HepG2 (cell line): ENCODE data around the gene CD68. TPM values are rescaled to one million over a fixed set of nuclear protein-coding genes. Genes with fewer than 3 reads are reported as not detected.

ENCODE experiments used
- AKAP8 ChIP-seq: sonication (generic); formaldehyde crosslinking; IDR thresholded peaks from 2 replicates; pipeline ENCODE4 v1.5.1; 2020; ENCODE audit warnings: mild to moderate bottlenecking, missing genetic modification reagents
- MAFK ChIP-seq, 2 experiments: IDR thresholded peaks in 1 of 2; conservative IDR thresholded peaks in 1 of 2; 2 replicates each; pipeline ENCODE4 v1.6.1; 2011; ENCODE audit warnings: improper control_type of control experiment in 2 of 2, low read length in 2 of 2
- PAF1 ChIP-seq: IDR thresholded peaks from 2 replicates; pipeline ENCODE4 v1.6.1; 2016; ENCODE audit warnings: missing genetic modification reagents, missing compliant biosample characterization
- POLR2A ChIP-seq, 2 experiments: IDR thresholded peaks; 2 replicates each; pipeline ENCODE4 v1.6.1; 2011; ENCODE audit warnings: low read depth in 2 of 2, low read length in 2 of 2, mild to moderate bottlenecking in 1 of 2, moderate library complexity in 1 of 2; ENCODE audit not compliant: insufficient read depth in 1 of 2
- POLR2G ChIP-seq: fragments of 200-400 bp; formaldehyde crosslinking; IDR thresholded peaks from 2 replicates; pipeline ENCODE4 v1.6.1; 2018; ENCODE audit warnings: mild to moderate bottlenecking, low read depth, low read length, moderate library complexity
- SAFB2 ChIP-seq: sonication (generic); formaldehyde crosslinking; IDR thresholded peaks from 2 replicates; pipeline ENCODE4 v1.5.1; 2020; ENCODE audit warnings: missing genetic modification reagents, low read depth, mild to moderate bottlenecking, borderline replicate concordance
- SPEN ChIP-seq: sonication (generic); formaldehyde crosslinking; IDR thresholded peaks from 2 replicates; pipeline ENCODE4 v1.5.1; 2020; ENCODE audit warnings: low read depth, mild to moderate bottlenecking, missing genetic modification reagents
- TBX2 ChIP-seq: sonication (generic); formaldehyde crosslinking; IDR thresholded peaks from 2 replicates; pipeline ENCODE4 v1.5.0; 2020; ENCODE audit warnings: missing genetic modification reagents, mild to moderate bottlenecking, borderline replicate concordance
- ZNF431 ChIP-seq: sonication (generic); formaldehyde crosslinking; IDR thresholded peaks from 2 replicates; pipeline ENCODE4 v1.9.0; 2022; ENCODE audit warnings: missing genetic modification reagents, low read depth, mild to moderate bottlenecking, borderline replicate concordance
- ZNF510 ChIP-seq: sonication (generic); formaldehyde crosslinking; IDR thresholded peaks from 2 replicates; pipeline ENCODE4 v1.4.0; 2020; ENCODE audit warnings: low read depth, mild to moderate bottlenecking, missing genetic modification reagents
- ZNF879 ChIP-seq: sonication (generic); formaldehyde crosslinking; IDR thresholded peaks from 2 replicates; pipeline ENCODE4 v1.8.1; 2023; ENCODE audit warnings: missing genetic modification reagents
- polyA plus RNA-seq, 8 experiments: library from polyadenylated mRNA; depleted of rRNA in 3 of 8; stranded (reverse) in 7 of 8; unstranded in 1 of 8; fragments of >200 nt; fragmentation: Illumina TruSeq in 4 of 8; extraction: Trizol in 4 of 8; gene quantifications; 2 replicates each; pipeline versions ENCODE4 v1.2.1 to v1.2.3, GENCODE V29; 2011 to 2016; ENCODE audit warnings: low read depth in 4 of 8, missing spikeins in 1 of 8, mixed read lengths in 1 of 8; ENCODE audit not compliant: insufficient read depth in 1 of 8
- total RNA-seq, 5 experiments: library from RNA; depleted of rRNA; stranded (reverse); fragments of >200 nt; fragmentation: Illumina TruSeq; extraction: Trizol; gene quantifications; 2 replicates each; pipeline ENCODE4 v1.2.3, GENCODE V29; 2016; ENCODE audit warnings: low read depth in 1 of 5
- TF ChIP-seq, protein P1 (sequence below): sonication (generic); formaldehyde crosslinking; IDR thresholded peaks from 2 replicates; pipeline ENCODE4 v1.4.0; 2020; ENCODE audit warnings: missing genetic modification reagents
- TF ChIP-seq, protein P2 (sequence below): sonication (generic); formaldehyde crosslinking; IDR thresholded peaks from 2 replicates; pipeline ENCODE4 v1.5.0; 2020; ENCODE audit warnings: missing genetic modification reagents
- TF ChIP-seq, protein P3 (sequence below): sonication (generic); formaldehyde crosslinking; IDR thresholded peaks from 2 replicates; pipeline ENCODE4 v1.4.0; 2020; ENCODE audit warnings: mild to moderate bottlenecking, missing genetic modification reagents, borderline replicate concordance
- TF ChIP-seq, protein P4 (sequence below): sonication (generic); formaldehyde crosslinking; IDR thresholded peaks from 2 replicates; pipeline ENCODE4 v1.9.0; 2021; ENCODE audit warnings: missing genetic modification reagents, borderline replicate concordance

CD68 gene
- total and polyA plus RNA-seq, 2 of the 13 experiments (the other 11 are each of a cell fraction or from before 2014, with no cell fraction given), result 10.3 to 104 TPM

DNA sequence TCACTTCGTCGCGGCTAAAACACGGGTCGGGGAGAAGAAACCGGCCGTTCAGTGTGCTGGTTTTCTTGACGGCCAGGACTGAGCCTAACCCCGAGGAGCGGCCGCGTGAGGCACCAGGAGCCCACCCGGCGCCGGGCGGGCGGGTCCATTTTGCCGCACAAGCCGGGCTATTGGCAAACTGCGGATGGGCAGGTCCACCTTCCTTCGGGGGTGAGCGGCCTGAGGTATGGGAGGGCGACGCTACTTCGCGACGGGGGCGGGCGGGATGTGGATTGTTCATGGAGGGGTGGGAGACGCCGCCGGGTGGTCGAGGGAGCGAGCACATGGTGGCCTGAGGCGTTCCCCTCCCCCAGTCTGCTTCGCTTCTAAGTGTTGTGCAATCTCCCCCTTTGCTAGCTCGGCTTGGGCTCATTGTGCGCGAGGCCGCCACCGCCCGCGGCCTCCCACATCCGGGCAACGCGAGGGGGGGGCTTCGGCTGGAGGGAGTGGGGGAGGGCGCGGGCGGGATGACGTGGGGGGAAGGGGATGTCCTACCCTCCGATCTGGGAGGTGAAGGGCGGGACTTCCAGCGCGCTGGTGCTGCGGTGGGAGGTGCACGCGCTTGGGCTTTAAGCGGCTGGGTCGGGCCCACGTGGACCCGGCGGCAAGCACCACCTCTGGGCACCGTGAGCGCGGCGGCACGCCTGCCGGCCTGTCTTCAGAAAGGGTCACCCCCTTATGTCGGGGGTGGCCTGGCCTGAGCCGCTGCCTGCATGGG lies 5.9 kb upstream of the CD68 start (continued):
- TF ChIP-seq, protein P1, sequence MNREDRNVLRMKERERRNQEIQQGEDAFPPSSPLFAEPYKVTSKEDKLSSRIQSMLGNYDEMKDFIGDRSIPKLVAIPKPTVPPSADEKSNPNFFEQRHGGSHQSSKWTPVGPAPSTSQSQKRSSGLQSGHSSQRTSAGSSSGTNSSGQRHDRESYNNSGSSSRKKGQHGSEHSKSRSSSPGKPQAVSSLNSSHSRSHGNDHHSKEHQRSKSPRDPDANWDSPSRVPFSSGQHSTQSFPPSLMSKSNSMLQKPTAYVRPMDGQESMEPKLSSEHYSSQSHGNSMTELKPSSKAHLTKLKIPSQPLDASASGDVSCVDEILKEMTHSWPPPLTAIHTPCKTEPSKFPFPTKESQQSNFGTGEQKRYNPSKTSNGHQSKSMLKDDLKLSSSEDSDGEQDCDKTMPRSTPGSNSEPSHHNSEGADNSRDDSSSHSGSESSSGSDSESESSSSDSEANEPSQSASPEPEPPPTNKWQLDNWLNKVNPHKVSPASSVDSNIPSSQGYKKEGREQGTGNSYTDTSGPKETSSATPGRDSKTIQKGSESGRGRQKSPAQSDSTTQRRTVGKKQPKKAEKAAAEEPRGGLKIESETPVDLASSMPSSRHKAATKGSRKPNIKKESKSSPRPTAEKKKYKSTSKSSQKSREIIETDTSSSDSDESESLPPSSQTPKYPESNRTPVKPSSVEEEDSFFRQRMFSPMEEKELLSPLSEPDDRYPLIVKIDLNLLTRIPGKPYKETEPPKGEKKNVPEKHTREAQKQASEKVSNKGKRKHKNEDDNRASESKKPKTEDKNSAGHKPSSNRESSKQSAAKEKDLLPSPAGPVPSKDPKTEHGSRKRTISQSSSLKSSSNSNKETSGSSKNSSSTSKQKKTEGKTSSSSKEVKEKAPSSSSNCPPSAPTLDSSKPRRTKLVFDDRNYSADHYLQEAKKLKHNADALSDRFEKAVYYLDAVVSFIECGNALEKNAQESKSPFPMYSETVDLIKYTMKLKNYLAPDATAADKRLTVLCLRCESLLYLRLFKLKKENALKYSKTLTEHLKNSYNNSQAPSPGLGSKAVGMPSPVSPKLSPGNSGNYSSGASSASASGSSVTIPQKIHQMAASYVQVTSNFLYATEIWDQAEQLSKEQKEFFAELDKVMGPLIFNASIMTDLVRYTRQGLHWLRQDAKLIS (CRISPR knock-in tag), result peak; percentile 9; the same call in 1 of the 2 replicates
- TF ChIP-seq SPEN (CRISPR knock-in tag), result peak; percentile 94
- TF ChIP-seq ZNF510 (CRISPR knock-in tag), result 0 out of 2 replicates have a peak, but pooled peaks have one; percentile 4
- no peak for TF ChIP-seq ZNF879 (CRISPR knock-in tag)
- peak; percentile 66 to 71 for TF ChIP-seq POLR2A (IDR thresholded peaks at IDR 0.05; ENCODE audit: insufficient read depth in 1 of 2, low read depth in 2 of 2, low read length in 2 of 2)
- TF ChIP-seq, protein P2, sequence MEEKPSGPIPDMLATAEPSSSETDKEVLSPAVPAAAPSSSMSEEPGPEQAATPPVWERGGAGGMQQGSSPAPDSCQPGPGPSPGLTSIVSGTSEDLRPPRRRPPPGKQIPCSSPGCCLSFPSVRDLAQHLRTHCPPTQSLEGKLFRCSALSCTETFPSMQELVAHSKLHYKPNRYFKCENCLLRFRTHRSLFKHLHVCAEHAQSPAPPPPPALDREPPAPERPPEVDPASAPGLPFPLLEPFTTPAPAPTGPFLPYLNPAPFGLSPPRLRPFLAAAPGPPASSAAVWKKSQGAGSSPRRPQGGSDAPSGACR, result no peak
- peak; percentile 99 for TF ChIP-seq AKAP8
- no peak for TF ChIP-seq MAFK (conservative IDR thresholded peaks at IDR 0.05 in 1 of 2, IDR thresholded peaks at IDR 0.05 in 1 of 2; ENCODE audit: low read length in 2 of 2)
- no peak for TF ChIP-seq ZNF431
- TF ChIP-seq, protein P3, sequence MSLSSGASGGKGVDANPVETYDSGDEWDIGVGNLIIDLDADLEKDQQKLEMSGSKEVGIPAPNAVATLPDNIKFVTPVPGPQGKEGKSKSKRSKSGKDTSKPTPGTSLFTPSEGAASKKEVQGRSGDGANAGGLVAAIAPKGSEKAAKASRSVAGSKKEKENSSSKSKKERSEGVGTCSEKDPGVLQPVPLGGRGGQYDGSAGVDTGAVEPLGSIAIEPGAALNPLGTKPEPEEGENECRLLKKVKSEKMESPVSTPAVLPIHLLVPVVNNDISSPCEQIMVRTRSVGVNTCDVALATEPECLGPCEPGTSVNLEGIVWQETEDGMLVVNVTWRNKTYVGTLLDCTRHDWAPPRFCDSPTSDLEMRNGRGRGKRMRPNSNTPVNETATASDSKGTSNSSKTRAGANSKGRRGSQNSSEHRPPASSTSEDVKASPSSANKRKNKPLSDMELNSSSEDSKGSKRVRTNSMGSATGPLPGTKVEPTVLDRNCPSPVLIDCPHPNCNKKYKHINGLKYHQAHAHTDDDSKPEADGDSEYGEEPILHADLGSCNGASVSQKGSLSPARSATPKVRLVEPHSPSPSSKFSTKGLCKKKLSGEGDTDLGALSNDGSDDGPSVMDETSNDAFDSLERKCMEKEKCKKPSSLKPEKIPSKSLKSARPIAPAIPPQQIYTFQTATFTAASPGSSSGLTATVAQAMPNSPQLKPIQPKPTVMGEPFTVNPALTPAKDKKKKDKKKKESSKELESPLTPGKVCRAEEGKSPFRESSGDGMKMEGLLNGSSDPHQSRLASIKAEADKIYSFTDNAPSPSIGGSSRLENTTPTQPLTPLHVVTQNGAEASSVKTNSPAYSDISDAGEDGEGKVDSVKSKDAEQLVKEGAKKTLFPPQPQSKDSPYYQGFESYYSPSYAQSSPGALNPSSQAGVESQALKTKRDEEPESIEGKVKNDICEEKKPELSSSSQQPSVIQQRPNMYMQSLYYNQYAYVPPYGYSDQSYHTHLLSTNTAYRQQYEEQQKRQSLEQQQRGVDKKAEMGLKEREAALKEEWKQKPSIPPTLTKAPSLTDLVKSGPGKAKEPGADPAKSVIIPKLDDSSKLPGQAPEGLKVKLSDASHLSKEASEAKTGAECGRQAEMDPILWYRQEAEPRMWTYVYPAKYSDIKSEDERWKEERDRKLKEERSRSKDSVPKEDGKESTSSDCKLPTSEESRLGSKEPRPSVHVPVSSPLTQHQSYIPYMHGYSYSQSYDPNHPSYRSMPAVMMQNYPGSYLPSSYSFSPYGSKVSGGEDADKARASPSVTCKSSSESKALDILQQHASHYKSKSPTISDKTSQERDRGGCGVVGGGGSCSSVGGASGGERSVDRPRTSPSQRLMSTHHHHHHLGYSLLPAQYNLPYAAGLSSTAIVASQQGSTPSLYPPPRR (CRISPR knock-in tag), result no peak
- TF ChIP-seq TBX2 (CRISPR knock-in tag), result no peak; the same call in 1 of the 2 replicates
- peak; percentile 16 for TF ChIP-seq SAFB2 (CRISPR knock-in tag)
- TF ChIP-seq PAF1 (CRISPR knock-in tag), result peak; percentile 88; the same call in 1 of the 2 replicates
- peak; percentile 44 for TF ChIP-seq POLR2G
- TF ChIP-seq, protein P4, sequence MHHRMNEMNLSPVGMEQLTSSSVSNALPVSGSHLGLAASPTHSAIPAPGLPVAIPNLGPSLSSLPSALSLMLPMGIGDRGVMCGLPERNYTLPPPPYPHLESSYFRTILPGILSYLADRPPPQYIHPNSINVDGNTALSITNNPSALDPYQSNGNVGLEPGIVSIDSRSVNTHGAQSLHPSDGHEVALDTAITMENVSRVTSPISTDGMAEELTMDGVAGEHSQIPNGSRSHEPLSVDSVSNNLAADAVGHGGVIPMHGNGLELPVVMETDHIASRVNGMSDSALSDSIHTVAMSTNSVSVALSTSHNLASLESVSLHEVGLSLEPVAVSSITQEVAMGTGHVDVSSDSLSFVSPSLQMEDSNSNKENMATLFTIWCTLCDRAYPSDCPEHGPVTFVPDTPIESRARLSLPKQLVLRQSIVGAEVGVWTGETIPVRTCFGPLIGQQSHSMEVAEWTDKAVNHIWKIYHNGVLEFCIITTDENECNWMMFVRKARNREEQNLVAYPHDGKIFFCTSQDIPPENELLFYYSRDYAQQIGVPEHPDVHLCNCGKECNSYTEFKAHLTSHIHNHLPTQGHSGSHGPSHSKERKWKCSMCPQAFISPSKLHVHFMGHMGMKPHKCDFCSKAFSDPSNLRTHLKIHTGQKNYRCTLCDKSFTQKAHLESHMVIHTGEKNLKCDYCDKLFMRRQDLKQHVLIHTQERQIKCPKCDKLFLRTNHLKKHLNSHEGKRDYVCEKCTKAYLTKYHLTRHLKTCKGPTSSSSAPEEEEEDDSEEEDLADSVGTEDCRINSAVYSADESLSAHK (CRISPR knock-in tag), result no peak
